DMS79 treated with DMSO at 0.1 percent for 48 hours (cell line): ENCODE data around the gene TXNDC15.
A peak's percentile ranks its signal among the peaks of the same experiment; 100 is the strongest.
"Not testable (repeated sequence)": the region's sequence is repeated elsewhere in the genome, so short reads cannot be mapped to it uniquely, and the experiment has no call there.

Experiments
- DNase-seq: peaks from one replicate; lab custom pipeline; 2025; lab: John Stamatoyannopoulos, UW

TXNDC15 gene

DNA sequence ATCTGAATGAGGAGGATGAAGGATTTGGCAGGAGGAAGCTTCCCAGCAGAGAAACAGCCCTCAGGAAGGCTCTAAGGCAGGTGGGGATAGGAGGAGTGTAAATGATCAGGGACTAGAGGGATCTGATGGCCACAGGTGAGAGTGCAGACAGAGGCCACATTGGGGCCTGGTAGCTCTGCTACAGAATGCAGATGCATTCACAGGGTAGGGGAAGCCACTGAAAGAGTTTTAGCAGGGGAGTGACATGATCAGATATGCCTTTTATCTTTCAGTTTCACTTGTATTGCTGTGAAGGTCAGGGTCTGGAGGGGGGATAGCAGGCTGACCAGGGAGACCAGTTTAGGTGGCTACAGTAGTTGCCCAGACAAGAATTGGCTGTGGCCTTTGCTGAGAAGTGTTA is 3.0 kb downstream of the TXNDC15 start:
- DNase-seq, result no peak

- peak; percentile 4 for DNase-seq
These were observed 4.2 kb downstream of the TXNDC15 start for GRCh38 chr5:134878403-134878802.

DNA sequence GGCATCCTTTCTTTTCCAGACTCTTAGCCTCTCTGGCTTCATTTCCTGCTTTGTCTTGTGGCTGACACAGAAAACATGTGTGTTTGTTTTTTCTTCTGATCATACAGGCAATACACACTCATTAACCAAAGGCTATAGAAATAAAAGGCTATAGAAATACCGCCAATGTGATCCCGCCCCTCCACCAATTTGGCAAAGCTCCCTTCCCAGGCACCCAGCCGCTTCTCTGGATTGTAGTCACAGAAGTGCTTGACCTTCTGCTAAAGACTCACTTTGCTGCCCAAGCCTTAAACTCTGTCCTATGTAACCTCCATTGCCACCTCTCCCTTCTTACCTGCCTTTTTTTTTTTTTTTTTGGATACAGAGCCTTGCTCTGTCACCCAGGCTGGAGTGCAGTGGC is 5.3 kb downstream of the TXNDC15 start:
- no peak for DNase-seq

GRCh38 chr5:134880937-134881336 is 6.8 kb downstream of the TXNDC15 start:
- not testable (repeated sequence) for DNase-seq

GRCh38 chr5:134881711-134882110 is 7.5 kb downstream of the TXNDC15 start:
- not testable (repeated sequence) for DNase-seq

DNA sequence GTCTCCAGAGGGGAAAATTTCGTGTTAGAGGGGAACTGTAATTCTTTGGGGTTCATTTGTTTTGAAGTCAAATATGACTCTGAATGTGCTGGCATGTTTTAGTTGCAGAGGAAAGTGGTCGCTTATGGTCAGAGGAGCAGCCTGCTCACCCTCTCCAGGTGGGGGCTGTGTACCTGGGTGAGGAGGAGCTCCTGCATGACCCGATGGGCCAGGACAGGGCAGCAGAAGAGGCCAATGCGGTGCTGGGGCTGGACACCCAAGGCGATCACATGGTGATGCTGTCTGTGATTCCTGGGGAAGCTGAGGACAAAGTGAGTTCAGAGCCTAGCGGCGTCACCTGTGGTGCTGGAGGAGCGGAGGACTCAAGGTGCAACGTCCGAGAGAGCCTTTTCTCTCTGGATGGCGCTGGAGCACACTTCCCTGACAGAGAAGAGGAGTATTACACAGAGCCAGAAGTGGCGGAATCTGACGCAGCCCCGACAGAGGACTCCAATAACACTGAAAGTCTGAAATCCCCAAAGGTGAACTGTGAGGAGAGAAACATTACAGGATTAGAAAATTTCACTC is 13.5 kb downstream of the TXNDC15 start:
- no peak for DNase-seq

- no peak for DNase-seq
These were observed 15.2 kb downstream of the TXNDC15 start for GRCh38 chr5:134889335-134889734.

GRCh38 chr5:134891473-134891872 is 17.3 kb downstream of the TXNDC15 start:
- DNase-seq, result no peak

DNA sequence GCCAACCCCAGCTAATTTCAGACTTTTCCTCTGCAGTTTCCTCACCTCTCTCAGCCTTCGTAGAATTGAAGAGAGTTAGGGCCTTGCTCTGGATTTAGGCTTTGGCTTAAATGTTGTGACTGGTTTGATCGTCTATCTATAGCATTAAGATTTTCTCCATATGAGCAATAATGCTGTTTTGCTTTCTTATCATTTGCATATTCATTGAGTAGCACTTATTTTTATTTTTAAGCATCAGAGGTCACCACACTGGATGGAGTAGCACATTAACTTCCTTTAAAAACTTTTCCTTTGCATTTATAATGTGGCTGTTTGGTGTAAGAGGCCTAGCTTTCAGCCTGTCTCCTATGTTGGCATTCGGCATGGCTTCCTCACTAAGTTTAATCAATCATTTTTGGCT is 18.1 kb downstream of the TXNDC15 start:
- no peak for DNase-seq

DNA sequence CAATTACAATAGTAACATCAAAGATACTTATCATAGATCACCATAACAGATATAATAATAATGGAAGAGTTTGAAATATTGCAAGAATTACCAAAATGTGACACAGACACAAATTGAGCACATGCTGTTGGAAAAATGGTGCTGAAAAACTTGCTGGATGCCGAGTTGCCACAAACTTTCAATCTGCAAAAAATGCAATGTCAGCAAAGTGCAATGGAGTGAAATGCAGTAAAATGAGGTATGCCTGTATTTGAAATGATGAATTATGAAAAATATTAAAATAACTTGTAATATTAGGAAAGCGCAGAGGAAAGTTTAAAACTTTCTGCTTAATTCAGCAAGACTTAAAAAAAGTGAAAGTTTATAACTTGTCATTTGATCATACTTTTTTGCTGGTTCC is 18.8 kb downstream of the TXNDC15 start:
- DNase-seq, result no peak

DNA sequence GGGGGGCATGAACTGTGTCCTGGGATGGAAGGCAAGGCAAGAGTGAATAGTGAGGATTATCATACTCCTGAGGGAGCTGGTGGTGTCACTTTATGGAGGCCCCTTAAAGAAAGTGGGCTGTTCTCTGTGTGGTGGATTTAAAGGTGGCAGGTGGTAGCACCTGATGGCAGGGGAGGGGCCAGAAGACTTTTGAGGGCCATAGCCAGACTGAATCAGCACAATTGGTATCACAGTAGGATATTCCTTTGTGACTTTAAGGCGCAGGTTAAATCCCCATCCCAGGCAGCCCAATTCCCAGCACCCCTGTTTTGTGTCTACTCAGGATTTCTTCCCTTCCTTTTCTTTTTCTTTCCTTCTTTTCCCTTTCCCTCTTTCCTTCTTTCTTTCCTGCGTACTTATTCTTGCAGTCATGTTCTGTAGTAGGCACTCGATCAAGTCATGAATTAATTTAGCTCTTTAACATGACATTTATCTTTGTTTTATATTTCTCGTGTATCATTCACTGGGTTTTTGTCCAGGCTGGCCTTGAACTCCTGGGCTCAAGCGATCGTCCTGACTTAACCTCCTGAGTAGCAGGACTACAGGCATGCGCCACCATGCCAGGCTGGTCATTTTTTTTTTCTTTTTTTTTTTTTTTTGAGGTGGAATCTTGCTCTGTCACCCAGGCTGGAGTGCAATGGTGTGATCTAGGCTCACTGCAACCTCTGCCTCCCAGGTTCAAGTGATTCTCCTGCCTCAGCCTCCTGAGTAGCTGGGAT is 19.8 kb downstream of the TXNDC15 start:
- DNase-seq, result no peak

GRCh38 chr5:134902071-134902801 is 28.1 kb downstream of the TXNDC15 start:
- DNase-seq, result no peak

GRCh38 chr5:134904610-134905245 is 30.6 kb downstream of the TXNDC15 start, which contains the start of gene PCBD2:
TSS of gene PCBD2 (plus strand) at chr5:134905131. CDS start at chr5:134905140, 9 bp downstream.
- peak; percentile 55 for DNase-seq

- DNase-seq, result peak; percentile 53
These were observed 31.2 kb downstream of the TXNDC15 start for GRCh38 chr5:134905246-134905996.

DNA sequence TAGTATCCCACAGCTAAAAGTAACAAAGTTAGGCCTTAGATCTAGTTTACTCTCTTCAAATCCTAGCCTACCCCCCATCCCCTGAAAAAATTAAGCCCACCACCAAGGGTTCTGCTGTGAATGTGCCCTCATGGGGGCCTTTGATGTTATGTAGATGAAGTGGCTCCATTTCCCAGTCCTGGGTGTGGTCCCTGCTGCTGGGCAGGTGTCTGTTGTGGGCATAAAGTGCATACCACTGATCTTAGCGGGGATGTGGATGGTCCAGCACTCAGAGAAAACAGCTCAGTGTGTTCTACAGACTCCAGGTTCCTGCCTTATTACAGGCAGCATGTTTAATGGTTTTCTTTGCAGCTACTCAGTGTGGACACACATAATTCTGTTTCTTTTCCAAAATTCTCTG is 32.6 kb downstream of the TXNDC15 start:
- no peak for DNase-seq

- not testable (repeated sequence) for DNase-seq
These were observed 36.6 kb downstream of the TXNDC15 start for GRCh38 chr5:134910752-134911151.

DNA sequence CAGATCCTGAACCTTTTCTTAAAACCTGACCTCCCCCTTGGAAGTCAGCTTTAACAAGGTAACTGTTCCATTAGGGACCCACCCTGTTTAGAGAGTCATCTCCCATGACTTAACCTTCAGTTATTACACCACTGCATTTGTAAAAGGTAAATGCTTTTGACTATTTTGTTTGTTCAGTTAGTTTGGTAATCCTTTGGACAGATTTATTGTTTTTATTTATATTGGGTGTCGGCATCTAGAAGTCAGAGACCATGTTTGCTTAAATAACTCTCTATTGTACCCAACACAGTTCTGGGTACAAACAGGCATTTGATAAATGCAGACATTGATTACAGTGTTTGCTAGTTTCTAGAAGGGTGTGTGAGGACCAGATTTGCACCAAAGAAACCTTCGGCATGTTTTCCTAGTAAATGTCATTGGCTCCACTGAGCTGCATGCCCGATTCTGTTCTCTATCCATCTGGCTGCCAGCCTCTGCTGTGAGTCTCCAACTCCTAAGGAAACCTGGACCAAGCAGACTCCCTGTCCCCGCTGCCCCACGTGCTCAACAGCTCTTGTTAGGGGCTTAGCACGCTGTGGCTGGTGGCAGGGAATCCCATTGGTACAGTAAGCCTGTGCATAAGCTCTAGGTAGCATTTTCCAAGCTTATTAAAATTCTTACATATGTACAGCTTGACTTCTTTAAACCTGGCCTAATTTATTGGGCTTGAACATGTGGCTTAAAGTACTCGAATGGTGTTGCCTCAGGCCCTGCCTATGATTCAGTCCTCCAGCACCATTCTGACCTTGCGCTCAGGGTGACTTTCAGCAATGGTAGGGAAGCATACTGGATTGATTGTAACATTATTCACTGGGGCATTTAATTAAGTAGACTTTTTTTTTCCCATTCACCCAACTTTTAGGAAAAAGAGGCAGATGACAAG is 37.4 kb downstream of the TXNDC15 start:
- no peak for DNase-seq

GRCh38 chr5:134913254-134913653 is 39.1 kb downstream of the TXNDC15 start:
- DNase-seq, result no peak

GRCh38 chr5:134913795-134914194 is 39.6 kb downstream of the TXNDC15 start:
- no peak for DNase-seq

DNA sequence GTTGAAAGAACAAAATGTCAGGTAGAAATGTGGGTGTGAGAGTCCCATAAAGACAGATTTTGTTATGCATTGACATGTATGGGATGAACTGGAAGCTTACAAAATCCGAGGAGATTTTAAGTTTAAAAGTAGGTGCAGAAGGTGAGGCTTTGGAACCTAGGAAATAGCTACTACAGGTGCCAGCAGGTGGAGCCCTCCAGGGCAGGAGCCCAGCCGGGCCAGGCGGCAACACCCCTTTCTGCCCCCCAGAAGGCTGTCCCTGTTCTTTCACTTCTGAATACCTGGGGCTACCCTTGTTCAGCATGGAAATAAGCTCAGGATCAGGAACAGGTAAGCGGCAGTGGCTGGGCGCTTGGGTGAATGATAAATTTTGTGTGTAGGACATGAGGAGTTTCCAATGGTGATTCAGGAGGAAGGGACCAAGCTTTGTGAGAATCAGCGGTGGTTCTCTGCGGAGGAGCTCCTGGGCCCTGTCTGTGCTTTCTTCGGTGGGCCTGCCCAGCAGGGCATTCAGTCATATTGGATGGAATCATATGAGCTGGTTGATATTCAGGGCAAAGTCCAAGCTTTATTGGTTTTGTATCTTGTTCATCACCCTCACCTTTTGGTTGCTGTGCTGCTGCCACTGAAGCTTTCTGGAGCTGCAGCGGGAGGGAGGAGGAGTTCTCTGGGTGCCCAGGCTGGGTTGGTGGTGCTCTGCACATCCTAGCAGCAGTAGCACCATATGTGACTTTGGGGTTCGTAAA is 43.1 kb downstream of the TXNDC15 start:
- no peak for DNase-seq
